ENCODE results near the gene CXCL8.

DNA sequence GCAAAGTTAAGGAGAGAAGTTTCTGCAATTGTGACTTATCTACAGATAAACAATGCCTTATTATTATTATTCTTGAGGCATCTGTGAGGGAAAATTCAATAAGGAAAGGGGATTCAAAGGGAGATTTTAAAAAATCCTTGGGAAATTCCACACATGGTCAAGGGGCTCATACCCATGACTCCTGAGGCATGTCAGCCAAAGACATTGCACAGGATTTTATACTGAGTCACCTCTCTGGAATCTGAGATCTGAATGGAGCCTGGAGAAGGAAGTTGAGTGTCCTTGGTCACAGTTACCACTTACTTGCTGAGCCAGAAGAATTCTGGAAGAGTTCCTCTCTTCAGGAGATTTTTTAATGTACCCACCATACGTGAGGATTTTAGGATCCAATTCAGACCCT, 14.4 kb upstream of the CXCL8 start:
- TF ChIP-seq, protein P1, sequence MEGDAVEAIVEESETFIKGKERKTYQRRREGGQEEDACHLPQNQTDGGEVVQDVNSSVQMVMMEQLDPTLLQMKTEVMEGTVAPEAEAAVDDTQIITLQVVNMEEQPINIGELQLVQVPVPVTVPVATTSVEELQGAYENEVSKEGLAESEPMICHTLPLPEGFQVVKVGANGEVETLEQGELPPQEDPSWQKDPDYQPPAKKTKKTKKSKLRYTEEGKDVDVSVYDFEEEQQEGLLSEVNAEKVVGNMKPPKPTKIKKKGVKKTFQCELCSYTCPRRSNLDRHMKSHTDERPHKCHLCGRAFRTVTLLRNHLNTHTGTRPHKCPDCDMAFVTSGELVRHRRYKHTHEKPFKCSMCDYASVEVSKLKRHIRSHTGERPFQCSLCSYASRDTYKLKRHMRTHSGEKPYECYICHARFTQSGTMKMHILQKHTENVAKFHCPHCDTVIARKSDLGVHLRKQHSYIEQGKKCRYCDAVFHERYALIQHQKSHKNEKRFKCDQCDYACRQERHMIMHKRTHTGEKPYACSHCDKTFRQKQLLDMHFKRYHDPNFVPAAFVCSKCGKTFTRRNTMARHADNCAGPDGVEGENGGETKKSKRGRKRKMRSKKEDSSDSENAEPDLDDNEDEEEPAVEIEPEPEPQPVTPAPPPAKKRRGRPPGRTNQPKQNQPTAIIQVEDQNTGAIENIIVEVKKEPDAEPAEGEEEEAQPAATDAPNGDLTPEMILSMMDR (IDR thresholded peaks at IDR 0.05) = no peak
- TF ChIP-seq POLR2AphosphoS5 (IDR thresholded peaks at IDR 0.05) (no peak), POLR2A (IDR thresholded peaks at IDR 0.05) (no peak), EP300 (IDR thresholded peaks at IDR 0.05) (no peak)

Measured in gastroesophageal sphincter (tissue), 3 donors.